Cortex of kidney (tissue), 1 donor: Measurements from ENCODE around the gene RNASET2.
"Not testable (repeated sequence)": the region's sequence is repeated elsewhere in the genome, so short reads cannot be mapped to it uniquely, and the experiment has no call there.

Source experiments
- DNase-seq: peaks from one replicate; lab custom pipeline; 2025; lab: John Stamatoyannopoulos, UW

The RNASET2 gene

DNA sequence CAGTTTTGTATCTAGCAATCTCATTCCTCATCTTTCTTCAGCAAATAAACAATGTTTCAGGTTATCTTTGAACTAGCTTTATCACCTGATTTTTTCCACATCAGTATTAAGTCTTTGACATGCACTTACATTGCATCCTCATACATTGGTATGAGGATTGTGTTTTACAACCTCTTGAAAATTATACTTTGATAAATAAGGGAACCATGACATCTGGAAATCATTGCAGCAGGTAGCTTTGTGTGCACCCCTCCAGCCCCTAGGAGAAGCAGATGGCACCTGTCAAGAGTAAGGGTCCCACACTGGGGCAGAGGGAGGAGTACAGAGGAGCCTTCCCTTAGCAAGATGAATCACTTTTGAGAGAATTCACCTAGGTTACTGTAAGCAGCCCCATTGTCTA is 13.7 kb upstream of the RNASET2 start:
- DNase-seq = no peak

- DNase-seq = no peak
These were observed 13.1 kb upstream of the RNASET2 start for GRCh38 chr6:166969390-166970002.

- DNase-seq = no peak
These were observed 9.9 kb upstream of the RNASET2 start for GRCh38 chr6:166966268-166966667.

- no peak for DNase-seq
These were observed 4.2 kb upstream of the RNASET2 start for GRCh38 chr6:166960609-166960978.

GRCh38 chr6:166959911-166960608 is 3.7 kb upstream of the RNASET2 start:
- no peak for DNase-seq

DNA sequence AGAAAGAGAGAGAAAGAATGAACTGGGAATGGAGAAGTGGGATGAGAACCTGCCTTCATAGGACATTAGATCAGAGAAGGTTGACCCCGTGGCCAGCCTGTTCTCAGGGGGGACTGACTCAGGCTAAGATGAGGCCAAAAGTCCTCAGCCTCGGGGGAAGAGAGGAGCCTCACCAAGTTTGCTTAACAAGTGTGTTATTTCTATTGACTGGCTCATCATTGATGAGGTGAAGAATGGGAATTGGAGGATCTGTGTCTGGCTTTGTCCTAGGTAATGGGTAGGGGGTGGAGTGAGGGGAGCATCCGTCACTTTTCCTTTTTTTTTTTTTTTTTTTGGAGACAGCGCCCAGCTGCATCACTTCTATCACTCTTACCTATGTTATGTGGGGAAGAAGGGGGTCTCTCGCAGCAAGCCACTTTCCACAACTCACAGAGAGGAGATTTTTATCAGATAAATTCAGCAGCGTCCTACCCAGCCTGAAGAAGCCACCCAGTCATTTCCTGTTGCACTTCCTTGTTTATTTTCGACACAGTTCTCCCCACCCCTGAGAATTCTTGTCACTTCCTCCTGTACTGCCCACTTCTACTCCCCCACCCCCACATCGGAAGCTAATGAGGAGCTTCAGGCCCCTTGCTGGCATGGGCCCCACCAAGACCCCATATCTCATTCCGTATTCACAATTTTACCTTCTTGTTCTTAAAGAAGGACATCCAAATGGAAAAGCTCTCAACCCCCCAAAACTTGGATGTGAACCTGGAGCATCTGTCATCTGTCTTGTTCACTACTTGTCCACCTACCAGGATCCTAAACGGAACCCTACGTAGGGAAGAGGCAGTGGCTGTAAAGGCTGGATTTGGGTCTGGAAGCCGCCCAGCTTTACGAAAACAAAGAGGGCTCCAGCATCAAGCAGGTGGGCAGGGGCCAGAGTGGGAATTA is 2.8 kb upstream of the RNASET2 start:
- DNase-seq = no peak

DNA sequence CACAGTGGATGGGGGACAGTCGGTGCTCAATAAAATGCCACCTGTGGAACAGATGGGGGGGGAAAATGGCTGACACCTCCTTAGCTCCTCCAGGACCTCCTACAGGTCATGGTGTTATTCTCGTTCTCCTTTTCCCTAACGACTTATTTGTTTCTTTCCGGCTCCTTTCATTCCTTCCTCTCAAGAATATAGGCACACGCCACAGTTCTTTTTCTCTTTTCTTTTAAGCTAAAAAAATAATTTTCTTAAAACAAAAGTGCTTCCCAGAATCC is 1.4 kb upstream of the RNASET2 start:
- DNase-seq = no peak

GRCh38 chr6:166957087-166957804 is 896 bp upstream of the RNASET2 start:
- DNase-seq = no peak

GRCh38 chr6:166955865-166956443 is 396 bp downstream of the RNASET2 start:
- no peak for DNase-seq

- no peak for DNase-seq
These were observed 1.1 kb downstream of the RNASET2 start for GRCh38 chr6:166955121-166955864.

DNA sequence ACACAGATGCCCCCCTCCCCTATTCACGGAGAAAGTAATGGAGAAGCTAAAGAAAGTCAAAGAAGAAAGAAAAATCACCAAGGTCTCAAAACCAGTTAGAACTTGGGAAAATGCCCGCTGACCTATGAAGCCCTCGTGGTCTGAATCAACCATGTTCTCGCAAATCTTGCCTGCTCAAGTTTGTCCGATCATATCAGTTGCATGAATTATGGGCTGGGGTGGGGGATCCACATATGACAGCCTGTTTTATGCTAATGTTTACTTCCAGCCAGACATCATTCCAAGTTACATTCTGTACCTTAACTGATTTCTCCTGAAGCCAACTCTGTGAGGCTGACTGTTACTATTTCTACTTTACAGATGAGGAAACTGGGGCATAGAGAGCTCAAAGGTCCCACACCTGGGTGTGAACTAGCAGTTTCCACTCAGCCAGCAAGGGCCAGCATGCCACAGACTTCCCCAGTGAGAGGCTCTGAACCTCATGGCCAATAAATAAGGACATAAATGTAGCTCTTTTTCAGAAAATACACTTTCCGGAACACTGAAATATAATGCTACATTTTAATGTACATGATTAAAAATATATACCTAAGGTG is 2.1 kb downstream of the RNASET2 start:
- no peak for DNase-seq

GRCh38 chr6:166952567-166953486 is 3.5 kb downstream of the RNASET2 start:
- no peak for DNase-seq

- no peak for DNase-seq
These were observed 4.2 kb downstream of the RNASET2 start for GRCh38 chr6:166952121-166952520.

- no peak for DNase-seq
These were observed 4.7 kb downstream of the RNASET2 start for GRCh38 chr6:166951670-166952060.

- DNase-seq = not testable (repeated sequence)
These were observed 5.3 kb downstream of the RNASET2 start for GRCh38 chr6:166950892-166951669.

DNA sequence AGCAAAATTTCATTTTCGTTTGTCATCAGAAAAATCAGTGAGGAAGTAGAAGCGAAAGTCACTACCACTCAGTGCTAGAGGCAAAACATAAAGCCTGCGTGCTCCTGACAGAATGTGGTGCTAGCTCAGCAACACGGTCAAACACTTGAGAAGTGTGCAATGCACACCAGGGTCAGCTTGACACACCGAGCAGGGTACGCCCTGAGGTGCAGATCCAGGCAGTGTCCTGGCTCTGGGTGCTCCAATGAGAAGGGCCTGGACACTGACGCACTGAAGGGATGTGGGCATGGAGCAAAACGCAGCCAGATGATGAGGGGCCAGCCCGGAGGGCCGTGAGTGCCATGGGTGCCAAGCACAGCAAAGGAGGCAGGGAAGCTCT is 5.9 kb downstream of the RNASET2 start:
- no peak for DNase-seq

GRCh38 chr6:166949528-166950442 is 6.6 kb downstream of the RNASET2 start:
- DNase-seq = no peak

GRCh38 chr6:166948724-166949123 is 7.6 kb downstream of the RNASET2 start:
- DNase-seq = not testable (repeated sequence)
